GM21786 (cell line): ENCODE results near the gene MRRF.

Source experiments
- ATAC-seq: cut with Tn5 transposase; IDR thresholded peaks from one replicate; pipeline ENCODE4 v1.9.1; 2021; ENCODE audit not compliant: unreplicated experiment

Gene MRRF

GRCh38 chr9:122264360-122265148 is at the start of gene MRRF, which contains the start of gene RBM18:
Gene MRRF, plus strand, starts transcription at chr9:122264882. Its CDS starts 6,010 bp downstream, at chr9:122270892.
Gene RBM18, minus strand, starts transcription at chr9:122264840. Its CDS starts 3,348 bp downstream, at chr9:122261492.
- peak; percentile 77 for ATAC-seq

GRCh38 chr9:122215663-122216062 is 49.0 kb upstream of the MRRF start:
- no peak for ATAC-seq

DNA sequence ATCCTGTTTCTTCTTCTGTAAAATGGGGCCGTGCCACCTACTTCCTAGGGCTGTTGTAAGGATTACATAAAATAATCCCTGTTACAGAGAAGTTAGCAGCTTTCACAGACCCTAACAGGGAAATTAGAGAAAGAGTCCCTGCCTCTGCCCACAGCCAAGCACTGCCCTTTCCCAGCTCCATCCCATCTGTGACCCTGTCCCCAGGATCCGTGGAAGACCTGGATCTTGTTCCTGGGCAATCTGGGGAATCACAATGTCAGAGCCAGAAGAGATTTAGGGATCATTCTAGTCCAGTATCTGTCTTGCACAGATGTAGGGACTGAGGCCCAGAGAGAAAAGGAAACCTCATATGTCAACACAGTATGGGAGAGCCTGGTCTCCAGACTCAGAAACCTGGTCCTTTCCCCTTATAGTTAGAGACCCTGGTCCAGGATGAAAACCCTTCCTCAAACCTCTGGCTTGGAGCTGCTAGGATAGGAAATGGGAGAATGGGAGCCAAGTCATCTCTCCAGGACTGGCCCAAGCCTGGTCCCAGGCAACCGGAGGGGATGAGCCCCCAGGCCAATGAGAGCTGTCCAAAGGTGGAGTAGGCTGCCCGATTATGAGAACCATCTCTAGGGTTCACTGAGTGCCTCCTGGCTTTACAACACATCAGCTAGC is 48.4 kb upstream of the MRRF start:
- no peak for ATAC-seq

DNA sequence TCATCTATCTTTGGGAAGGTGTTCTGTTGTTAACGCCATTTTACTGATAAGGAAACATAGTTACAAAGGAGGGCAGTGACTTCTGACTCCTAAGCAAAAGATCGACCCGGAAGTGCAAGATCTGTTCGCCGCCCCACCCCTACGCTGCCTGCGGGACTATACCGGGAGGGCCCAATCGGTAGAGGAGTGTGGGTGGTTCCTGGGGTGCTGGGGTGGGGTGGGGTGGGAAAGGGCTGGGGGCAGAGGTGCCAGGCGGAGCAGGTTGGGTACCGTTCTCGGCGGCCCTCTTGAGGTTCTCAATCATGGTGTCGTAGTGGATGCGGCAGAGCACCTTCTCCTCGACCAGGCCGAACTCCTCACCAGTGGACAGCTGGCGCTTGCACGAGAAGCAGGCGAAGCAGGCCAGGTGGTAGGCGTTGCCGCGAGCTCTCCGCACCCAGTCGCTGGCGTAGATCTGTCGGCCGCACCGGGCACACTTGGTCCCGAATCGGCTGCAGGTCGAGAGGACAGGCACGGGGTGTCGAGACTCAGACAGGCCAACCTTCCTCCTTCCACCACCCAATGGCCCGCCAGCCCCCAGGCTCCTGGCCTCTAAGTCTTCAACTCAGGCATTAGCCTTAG is 47.8 kb upstream of the MRRF start:
- no peak for ATAC-seq

- ATAC-seq = no peak
These were observed 47.0 kb upstream of the MRRF start for GRCh38 chr9:122217640-122218039.

DNA sequence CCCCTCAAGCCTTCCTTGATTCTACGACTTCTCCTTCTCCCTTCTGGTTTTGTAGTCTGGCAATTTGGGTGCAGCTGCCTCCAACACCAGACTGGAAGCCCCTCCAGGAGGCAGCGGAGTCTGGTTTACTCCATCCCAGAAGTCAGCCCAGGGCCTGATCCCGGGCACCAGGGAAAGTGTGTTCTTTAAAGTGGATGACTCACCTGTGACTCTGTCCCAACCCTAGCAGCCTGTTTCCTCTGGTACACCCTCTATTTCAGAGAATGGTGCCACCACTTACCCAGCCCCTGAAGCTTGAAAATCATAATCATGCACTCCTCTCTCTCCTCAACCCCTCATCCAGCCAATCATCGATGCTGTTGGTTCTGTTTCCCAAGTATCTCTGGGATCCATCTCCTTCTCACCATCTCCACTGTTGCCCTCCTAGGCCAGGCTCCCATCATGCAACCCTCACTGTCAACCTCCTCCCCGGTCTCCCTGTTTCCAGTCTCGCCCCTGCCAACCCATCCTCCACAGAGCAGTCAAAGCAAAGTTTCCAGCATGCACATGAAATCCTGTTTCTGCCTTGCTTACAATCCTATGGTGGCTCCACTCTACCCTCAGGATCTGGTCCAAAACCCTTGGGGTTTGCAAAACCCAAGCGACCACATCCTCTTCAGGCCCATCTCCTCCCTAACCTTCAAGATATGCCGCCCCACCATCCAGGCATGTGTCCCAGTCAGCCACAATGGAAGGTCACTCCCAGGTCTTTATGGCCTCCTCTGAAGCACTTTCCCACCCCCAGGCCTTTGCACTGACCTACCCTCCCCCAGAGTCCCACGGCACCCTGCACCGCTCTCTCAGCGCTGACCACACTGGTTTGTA is 46.4 kb upstream of the MRRF start:
- no peak for ATAC-seq

DNA sequence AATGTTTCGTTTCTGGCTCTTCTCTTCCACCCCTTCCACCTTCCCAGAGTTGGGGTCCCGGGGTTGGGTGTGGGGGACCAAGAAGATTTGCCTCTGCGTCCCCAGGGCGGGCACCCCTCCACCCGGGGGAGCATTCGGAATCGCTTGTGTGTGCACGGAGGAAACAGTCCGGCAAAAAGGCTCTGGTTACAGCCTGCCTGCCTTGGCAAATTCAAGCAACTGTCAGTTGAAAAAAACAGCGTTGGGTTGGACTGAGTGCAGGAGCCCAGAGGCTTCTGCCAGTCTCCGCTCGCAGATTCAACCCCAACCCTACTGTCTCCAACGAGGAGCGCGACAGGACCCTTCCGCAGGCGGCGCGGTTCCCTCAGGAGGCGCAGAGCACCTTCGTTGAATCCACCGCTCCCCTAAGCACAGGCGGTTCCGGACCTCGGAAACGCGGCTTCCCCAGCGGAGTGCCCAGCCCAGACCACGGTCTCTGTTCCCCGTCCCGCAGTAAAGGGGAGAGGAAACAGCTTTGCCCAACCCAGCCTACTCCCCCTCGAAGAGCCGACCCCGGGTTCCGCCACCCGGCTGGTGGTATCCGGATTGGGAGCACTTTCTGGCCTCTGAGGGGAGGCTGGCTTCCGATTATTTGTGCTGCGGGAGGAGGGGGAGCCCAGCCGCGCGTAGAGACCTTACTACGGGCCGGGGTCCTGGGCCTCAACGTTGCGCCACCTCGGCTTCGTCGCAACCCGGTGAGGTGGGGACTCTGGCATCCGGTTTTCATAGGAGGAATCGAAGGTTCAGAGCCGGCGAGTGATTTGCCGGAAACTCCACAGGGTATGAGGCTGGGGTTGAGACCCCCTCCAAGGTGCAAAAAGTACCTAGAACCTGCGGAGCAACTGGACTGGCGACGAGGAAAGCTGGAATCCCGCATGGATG is 45.5 kb upstream of the MRRF start:
- no peak for ATAC-seq

- ATAC-seq = no peak
These were observed 44.6 kb upstream of the MRRF start for GRCh38 chr9:122219856-122220672.

DNA sequence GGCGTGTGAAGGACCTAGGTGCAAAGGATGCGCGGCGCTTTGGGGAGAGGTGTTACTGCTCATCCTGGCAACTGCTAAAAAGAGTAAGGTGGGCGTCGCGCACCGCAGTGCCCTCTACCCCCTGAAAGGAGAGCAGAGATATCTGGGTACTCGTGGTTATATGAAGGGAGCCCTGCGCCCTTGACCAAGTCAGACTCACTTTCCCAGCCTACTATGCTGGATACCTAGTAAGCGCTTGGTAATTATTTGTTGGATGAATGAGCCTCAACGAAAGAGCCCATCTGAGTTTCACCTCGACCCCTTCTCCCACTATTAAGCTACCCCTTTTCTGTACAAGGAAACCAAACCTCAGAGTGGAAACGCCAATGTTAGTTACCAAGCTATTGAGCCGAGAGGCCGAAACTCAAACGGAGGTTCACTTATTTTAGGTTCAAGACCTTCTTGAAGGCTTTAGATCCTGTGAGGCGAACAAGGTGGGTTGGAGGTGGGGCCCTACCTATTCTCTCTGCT is 44.0 kb upstream of the MRRF start:
- ATAC-seq = no peak

GRCh38 chr9:122221183-122221811 is 43.4 kb upstream of the MRRF start:
- ATAC-seq = no peak

DNA sequence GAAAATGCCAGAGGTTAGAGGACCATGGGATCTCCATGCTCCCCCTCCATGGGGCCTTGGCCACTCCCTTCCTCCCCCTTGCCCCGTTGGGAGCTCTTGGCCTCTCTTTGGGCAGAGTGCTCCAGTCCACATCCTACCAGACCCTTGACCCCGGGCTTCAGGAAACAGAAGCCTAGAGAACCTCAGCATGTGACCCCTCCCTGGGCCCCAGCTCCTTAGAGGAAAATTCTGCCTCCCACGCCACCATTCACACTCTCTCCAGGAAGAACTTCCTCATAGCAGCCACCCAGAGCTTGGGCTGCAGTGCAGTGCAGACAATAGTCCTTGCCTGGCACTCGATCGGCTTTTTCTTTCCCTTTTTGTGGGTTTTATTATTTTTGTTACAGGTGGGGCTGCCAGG is 41.9 kb upstream of the MRRF start:
- no peak for ATAC-seq

DNA sequence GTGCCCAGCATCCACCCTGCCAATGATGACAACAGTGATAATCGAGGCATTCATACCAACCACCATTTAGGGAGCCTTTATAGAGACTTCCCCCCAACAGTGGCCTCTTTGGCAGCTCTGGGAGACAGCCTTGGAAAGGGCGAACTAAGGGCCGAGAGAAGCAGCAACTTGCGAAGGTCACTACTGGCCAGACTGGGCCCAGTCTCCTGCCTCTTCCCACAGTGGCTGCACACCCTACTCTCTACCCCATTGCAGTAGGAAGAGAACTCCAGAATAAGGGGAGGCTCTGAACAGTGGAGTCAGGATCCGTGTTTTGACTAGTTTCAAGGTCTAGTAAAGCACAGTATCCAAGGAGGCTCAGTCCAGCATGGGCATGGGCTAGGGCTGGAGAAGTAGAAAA is 41.2 kb upstream of the MRRF start:
- no peak for ATAC-seq

GRCh38 chr9:122225312-122226141 is 39.2 kb upstream of the MRRF start:
- ATAC-seq = no peak

DNA sequence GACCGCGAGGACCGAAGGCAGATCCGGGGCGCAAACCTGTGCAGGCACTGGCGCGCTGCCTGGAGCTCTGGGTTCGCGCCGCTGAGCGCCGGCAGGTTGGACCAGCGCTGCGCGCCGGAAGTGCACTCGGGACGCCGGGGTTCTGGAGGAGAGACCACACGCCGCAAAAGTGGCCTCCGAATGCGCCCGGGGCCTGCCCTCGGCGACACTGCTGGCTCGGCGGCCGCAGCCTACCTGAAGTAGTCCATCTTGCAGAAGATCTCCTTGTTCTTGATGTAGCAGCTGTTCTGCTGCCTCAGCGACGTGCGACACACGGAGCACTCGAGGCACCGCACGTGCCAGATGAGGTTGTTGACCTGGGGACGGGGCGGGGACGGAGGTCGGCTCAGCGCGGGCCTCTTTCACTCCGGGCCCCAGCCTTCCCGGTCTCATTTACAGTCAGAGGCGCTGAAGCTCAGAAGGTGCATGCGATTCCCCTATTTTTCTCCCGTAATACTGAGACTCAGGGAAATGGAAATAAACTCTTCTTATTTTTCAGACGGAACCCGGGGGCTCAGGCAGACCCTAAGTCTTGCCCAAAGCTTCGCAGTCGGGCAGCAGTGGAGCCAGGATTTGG is 38.4 kb upstream of the MRRF start:
- no peak for ATAC-seq

GRCh38 chr9:122226758-122227574 is 37.7 kb upstream of the MRRF start:
- ATAC-seq = no peak

DNA sequence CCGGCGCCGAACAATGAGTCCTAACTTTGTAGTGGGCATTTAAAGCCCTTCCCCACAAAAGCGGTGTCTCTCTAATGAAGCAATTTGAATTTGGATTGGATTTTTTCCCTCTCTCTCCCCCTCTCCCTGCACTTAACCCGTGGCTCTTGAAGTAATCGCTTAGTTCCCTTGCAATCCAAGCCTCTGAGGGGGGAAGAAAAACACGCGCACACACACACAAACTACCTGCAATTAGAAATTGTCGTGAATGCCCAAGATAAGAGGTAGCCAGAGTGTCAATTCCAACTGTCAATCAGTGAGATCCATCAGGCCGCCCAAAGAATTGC is 37.1 kb upstream of the MRRF start:
- no peak for ATAC-seq

GRCh38 chr9:122228191-122228567 is 36.5 kb upstream of the MRRF start:
- no peak for ATAC-seq
